Neural cell (in vitro differentiated cells): ENCODE measurements around the gene TXNDC2. TPM values are rescaled to one million over a fixed set of nuclear protein-coding genes. Genes with fewer than 3 reads are reported as not detected.

Source experiments
- H2AFZ ChIP-seq: fragments of 200-600, 300-800 bp; sonication (generic), shearing (Covaris generic); 2 replicates; pipeline ENCODE4 v1.6.0; 2014; ENCODE audit warnings: low read depth, mild to moderate bottlenecking, antibody characterized with exemption, low read length, moderate library complexity
- H3F3A ChIP-seq: fragments of 200-600 bp; shearing (Covaris generic); 2 replicates; pipeline ENCODE4 v1.6.1; 2016; ENCODE audit warnings: mild to moderate bottlenecking, moderate library complexity, mixed read lengths, antibody characterized with exemption, low read length; ENCODE audit not compliant: insufficient read depth, poor library complexity, severe bottlenecking
- H3K27ac ChIP-seq: fragments of 200-600, 300-800 bp; sonication (generic), shearing (Covaris generic); 2 replicates; pipeline ENCODE4 v1.5.1; 2014; ENCODE audit warnings: mild to moderate bottlenecking, low read length, moderate library complexity
- H3K27me3 ChIP-seq: fragments of 300-800, 200-600 bp; sonication (generic), shearing (Covaris generic); 2 replicates; pipeline ENCODE4 v1.6.0; 2014; ENCODE audit warnings: mild to moderate bottlenecking, low read depth, low read length, moderate library complexity; ENCODE audit not compliant: insufficient read depth
- H3K36me3 ChIP-seq: fragments of 300-800, 200-600 bp; sonication (generic), shearing (Covaris generic); 2 replicates; pipeline ENCODE4 v1.5.1; 2014; ENCODE audit warnings: mild to moderate bottlenecking, antibody characterized with exemption, low read length, moderate library complexity; ENCODE audit not compliant: insufficient read depth
- H3K4me2 ChIP-seq: fragments of 300-800, 200-600 bp; sonication (generic), shearing (Covaris generic); 2 replicates; pipeline ENCODE4 v1.6.0; 2014; ENCODE audit warnings: mild to moderate bottlenecking, low read length
- H3K4me3 ChIP-seq: fragments of 300-800, 200-600 bp; sonication (generic), shearing (Covaris generic); 2 replicates; pipeline ENCODE4 v1.5.1; 2014; ENCODE audit warnings: mild to moderate bottlenecking, low read length, moderate library complexity
- H3K79me2 ChIP-seq: fragments of 200-600 bp; shearing (Covaris generic); replicated peaks from 2 replicates; pipeline ENCODE4 v1.6.0; 2014; ENCODE audit warnings: mild to moderate bottlenecking, low read length, moderate library complexity; ENCODE audit not compliant: insufficient read depth
- H3K9ac ChIP-seq: fragments of 300-800, 200-600 bp; sonication (generic), shearing (Covaris generic); 2 replicates; pipeline ENCODE4 v1.6.1; 2016; ENCODE audit warnings: mild to moderate bottlenecking, low read length, mixed read lengths
- H3K9me2 ChIP-seq: fragments of 200-600 bp; shearing (Covaris generic); 2 replicates; pipeline ENCODE4 v1.6.1; 2016; ENCODE audit warnings: mild to moderate bottlenecking, low read length, mixed read lengths; ENCODE audit not compliant: insufficient read depth
- H3K9me3 ChIP-seq: fragments of 200-600, 300-800 bp; sonication (generic), shearing (Covaris generic); 2 replicates; pipeline ENCODE4 v1.6.1; 2016; ENCODE audit warnings: mild to moderate bottlenecking, mixed run types, low read length, moderate library complexity, mixed read lengths
- H4K20me1 ChIP-seq: fragments of 200-600 bp; shearing (Covaris generic); 2 replicates; pipeline ENCODE4 v1.6.1; 2016; ENCODE audit warnings: mild to moderate bottlenecking, mixed run types; ENCODE audit not compliant: insufficient read depth
- CTCF ChIP-seq: fragments of 450-650 bp; IDR thresholded peaks from 2 replicates; pipeline ENCODE4 v1.5.1; 2014; ENCODE audit warnings: antibody characterized with exemption, mild to moderate bottlenecking, moderate library complexity; ENCODE audit not compliant: poor library complexity, severe bottlenecking
- EP300 ChIP-seq: fragments of 450-650 bp; conservative IDR thresholded peaks from 2 replicates; pipeline ENCODE4 v1.6.1; 2014; ENCODE audit warnings: antibody characterized with exemption, mild to moderate bottlenecking, moderate library complexity; ENCODE audit not compliant: poor library complexity, severe bottlenecking
- EZH2 ChIP-seq: fragments of 200-600, 300-800 bp; shearing (Covaris generic), sonication (generic); IDR thresholded peaks from 2 replicates; pipeline ENCODE4 v1.6.1; 2014; ENCODE audit warnings: antibody characterized with exemption, low read length, borderline replicate concordance, mild to moderate bottlenecking; ENCODE audit not compliant: insufficient read depth, poor library complexity, severe bottlenecking
- MXI1 ChIP-seq: fragments of 450-650 bp; conservative IDR thresholded peaks from 2 replicates; pipeline ENCODE4 v1.6.1; 2014; ENCODE audit warnings: antibody characterized with exemption, mild to moderate bottlenecking; ENCODE audit not compliant: poor library complexity, severe bottlenecking
- POLR2AphosphoS5 ChIP-seq: IDR thresholded peaks from 2 replicates; pipeline ENCODE4 v1.6.1; 2012
- RAD21 ChIP-seq: fragments of 450-650 bp; conservative IDR thresholded peaks from 2 replicates; pipeline ENCODE4 v1.6.1; 2014; ENCODE audit warnings: antibody characterized with exemption, mild to moderate bottlenecking, moderate library complexity
- REST ChIP-seq: IDR thresholded peaks from 2 replicates; pipeline ENCODE4 v1.6.1; 2012; ENCODE audit warnings: borderline replicate concordance
- SMC3 ChIP-seq: fragments of 450-650 bp; conservative IDR thresholded peaks from 2 replicates; pipeline ENCODE4 v1.6.1; 2014; ENCODE audit warnings: antibody characterized with exemption, mild to moderate bottlenecking, moderate library complexity; ENCODE audit not compliant: poor library complexity
- TAF1 ChIP-seq: IDR thresholded peaks from 2 replicates; pipeline ENCODE4 v1.6.1; 2012; ENCODE audit warnings: low read depth
- polyA plus RNA-seq: library from polyadenylated mRNA; depleted of rRNA; stranded (reverse); fragments of >200 nt; gene quantifications from 2 replicates; pipeline ENCODE4 v1.2.3, GENCODE V29; 2014

TXNDC2 gene
- polyA plus RNA-seq, 1 donor from 2014 or later = 0.41 TPM

- Histone ChIP-seq H3K79me2 (peaks cover 34% of the 10 kb centered on the region), H3K9me2 (no peaks in the 10 kb centered on the region), H3K27ac (peak overlapping the region; percentile 92), H3K9ac (peak overlapping the region; percentile 97), H3K4me3 (peak overlapping the region; percentile 91), H4K20me1 (peaks cover 21% of the 10 kb centered on the region), H3K27me3 (no peaks in the 10 kb centered on the region), H3F3A (no peaks in the 10 kb centered on the region), H3K9me3 (no peaks in the 10 kb centered on the region), H2AFZ (peak overlapping the region; percentile 34), H3K4me2 (peak overlapping the region; percentile 71), H3K36me3 (no peaks in the 10 kb centered on the region)
- TF ChIP-seq POLR2AphosphoS5 = no peak
- TF ChIP-seq MXI1 = no peak
- no peak for TF ChIP-seq CTCF
- no peak for TF ChIP-seq RAD21
- TF ChIP-seq EP300 = no peak
- TF ChIP-seq SMC3 = no peak
- TF ChIP-seq TAF1 = no peak
- no peak for TF ChIP-seq EZH2
- no peak for TF ChIP-seq REST
These were observed 27.4 kb downstream of the TXNDC2 start for GRCh38 chr18:9913151-9913525.

- Histone ChIP-seq H4K20me1 (peaks cover 27% of the 10 kb centered on the region), H3K9me3 (no peaks in the 10 kb centered on the region), H3K27me3 (no peaks in the 10 kb centered on the region), H3K36me3 (no peaks in the 10 kb centered on the region), H3K79me2 (peaks cover 40% of the 10 kb centered on the region), H3K4me3 (peak within 1 kb of the TSS; percentile 91), H3K4me2 (peak within 1 kb of the TSS; percentile 98), H3F3A (no peaks in the 10 kb centered on the region), H3K27ac (peak within 1 kb of the TSS; percentile 92), H3K9ac (peak within 1 kb of the TSS; percentile 97), H3K9me2 (no peaks in the 10 kb centered on the region), H2AFZ (peak within 1 kb of the TSS; percentile 42)
- TF ChIP-seq RAD21 (peak; percentile 54), EZH2 (no peak), TAF1 (peak; percentile 83), POLR2AphosphoS5 (peak; percentile 99), REST (peak; percentile 72), EP300 (peak; percentile 68), CTCF (no peak), SMC3 (peak; percentile 51), MXI1 (peak; percentile 78)
These were observed 28.0 kb downstream of the TXNDC2 start, which contains the start of gene VAPA for GRCh38 chr18:9913526-9914333. Gene VAPA, plus strand, starts transcription at chr18:9914016. Its CDS starts 241 bp downstream, at chr18:9914257.
